GM21619 (cell line): ENCODE measurements around the gene C1orf21.

Source experiments
- ATAC-seq: cut with Tn5 transposase; IDR thresholded peaks from one replicate; pipeline ENCODE4 v1.9.1; 2021; ENCODE audit not compliant: unreplicated experiment

Gene C1orf21

DNA sequence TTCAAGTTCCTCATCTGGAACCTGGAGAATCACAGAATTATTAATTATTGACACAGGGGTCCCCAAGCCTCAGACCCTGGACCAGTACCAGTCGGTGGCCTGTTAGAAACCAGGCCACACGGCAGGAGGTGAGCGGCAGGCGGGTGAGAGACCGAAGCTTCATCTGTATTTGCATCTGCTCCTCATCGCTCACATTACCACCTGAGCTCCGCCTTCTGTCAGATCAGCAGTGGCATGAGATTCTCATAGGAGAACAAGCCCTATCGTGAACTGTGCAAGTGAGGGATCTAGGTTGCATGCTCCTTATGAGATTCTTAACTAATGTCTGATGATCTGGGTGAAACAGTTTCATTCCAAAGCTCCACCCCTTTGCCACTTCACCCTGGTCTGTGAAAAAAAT is 125.9 kb downstream of the C1orf21 start:
- ATAC-seq, result no peak

DNA sequence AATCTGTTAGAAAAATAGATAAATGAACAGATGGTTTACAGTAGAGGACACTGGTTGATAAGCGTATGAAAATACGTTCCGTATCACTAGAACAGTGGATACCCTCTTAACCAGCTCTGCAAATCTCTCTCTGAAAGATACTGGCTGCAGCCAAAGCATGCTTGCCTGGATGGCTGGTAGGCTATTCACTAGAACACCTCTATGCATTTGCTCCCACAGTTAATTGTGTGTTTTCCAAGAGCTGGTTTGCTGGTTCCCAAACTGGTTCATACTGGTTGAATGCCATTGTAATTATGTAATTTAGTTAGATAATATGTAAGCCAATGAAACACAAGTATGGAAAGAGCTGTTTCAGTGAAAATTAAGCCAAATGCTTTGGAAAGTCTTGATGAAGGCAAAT is 126.6 kb downstream of the C1orf21 start:
- no peak for ATAC-seq

DNA sequence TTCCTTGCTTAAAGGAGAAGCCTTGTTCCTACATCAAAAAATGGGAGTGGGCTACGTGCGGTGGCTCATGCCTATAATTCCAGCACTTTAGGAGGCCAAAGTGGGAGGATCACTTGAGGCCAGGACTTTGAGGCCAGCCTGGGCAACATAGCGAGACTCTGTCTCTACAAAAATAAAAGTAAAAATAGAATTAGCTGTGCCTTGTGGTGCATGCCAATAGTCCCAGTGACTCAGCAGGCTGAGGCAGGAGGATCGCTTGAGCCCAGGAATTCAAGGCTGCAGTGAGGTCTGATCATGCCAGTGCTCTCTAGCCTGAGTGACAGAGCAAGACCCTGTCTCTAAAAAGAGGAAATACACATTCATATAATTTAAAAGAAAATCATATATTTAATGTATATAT is 127.1 kb downstream of the C1orf21 start:
- ATAC-seq, result no peak

DNA sequence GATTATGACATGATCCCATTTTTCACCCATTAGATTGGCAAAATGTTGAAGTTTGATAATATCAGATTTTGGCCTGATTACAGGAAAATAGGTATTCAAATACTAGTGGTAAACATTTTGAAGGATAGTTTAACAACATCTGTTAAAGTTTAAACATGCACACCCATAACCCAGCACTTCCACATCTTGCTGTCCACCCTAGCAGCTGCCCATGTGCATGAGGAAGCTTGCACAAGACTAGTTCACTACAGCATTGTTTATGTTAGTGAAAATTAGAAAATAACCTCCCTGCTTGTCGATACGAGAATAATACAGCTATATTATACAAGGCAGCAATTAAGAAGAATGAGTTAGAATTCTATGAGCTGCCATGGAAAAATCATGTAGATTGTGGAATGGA is 127.6 kb downstream of the C1orf21 start:
- ATAC-seq, result no peak

DNA sequence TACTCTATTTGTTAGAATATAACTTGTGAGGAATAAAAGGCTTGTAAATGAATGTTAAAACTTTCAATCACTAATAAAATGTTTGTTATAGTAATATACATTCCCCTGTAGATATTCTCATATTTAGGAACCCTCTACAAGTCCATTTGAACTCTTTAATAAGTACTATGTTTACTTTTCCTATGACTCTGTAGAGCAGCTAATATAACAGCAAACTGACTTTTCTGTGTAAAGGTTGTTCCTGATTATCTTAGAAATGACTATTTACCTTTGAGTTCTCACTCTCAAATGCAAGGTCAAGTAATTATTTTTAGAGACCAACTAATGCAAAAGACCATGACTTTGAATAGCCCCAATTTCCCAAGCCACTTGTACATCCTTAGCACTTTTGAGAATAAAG is 130.3 kb downstream of the C1orf21 start:
- no peak for ATAC-seq

DNA sequence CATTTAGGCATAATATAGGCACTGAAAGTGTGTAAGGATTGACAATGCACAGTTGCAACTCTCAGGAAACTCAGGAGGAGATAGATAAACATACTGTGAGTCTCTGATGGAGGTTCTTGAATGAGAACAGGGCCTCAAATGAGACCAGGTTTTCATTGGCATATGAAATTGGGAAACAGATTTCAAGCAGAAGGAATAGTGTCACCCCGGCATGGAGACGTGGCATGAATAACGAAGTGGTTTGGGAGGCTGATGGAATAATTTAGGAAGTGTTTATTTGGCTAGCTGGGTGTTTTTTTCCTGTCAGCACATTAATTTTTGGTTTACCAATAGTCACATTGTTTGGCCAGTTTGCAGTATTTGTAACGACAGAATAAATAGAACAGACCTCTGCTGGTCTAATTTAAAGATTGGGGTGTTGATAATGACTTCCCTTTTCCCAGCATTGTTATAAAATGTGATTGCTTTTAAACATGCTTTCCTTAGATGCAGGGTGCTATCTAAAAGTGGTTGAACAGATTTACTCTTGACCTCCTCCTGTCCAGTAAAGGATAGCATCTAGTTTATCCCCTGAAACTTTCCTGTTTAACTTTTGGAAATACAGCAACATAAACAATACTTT is 132.0 kb downstream of the C1orf21 start:
- no peak for ATAC-seq

DNA sequence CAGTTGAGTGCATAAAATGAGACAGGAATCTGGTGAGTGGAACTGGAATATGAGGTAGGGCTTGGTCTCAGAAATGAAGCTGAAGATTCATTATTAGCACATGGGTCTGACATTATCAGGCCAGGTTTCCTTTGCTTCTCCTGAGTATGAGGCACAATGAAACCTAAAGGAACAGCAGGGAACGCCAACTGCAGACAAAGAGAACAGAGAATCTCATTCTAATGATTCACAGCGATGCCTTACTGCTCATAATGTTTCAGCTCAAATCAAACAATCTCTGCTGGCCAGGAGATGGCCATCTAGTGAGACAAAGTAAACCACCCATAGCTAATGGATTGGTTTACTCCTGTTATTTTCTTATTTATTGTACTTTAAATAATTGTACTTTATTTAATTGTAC is 133.5 kb downstream of the C1orf21 start:
- no peak for ATAC-seq

DNA sequence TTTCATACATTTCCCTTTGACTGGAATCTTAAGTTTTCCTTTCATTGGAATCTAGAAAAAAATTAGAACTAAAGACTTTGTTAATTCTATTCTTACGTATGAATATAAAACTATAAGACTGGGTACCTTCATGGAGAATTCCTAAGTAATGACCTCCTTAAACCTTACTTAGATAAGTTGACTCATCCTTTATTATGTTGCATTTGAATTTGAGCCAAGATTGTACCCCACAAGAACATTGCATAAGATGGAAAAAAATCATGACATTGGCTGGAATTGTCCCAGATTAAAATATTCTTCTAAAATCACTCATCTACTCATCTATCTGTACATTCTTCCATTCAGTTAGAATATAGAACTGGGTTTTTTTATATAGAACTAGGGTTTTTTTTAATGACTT is 137.4 kb downstream of the C1orf21 start:
- no peak for ATAC-seq

DNA sequence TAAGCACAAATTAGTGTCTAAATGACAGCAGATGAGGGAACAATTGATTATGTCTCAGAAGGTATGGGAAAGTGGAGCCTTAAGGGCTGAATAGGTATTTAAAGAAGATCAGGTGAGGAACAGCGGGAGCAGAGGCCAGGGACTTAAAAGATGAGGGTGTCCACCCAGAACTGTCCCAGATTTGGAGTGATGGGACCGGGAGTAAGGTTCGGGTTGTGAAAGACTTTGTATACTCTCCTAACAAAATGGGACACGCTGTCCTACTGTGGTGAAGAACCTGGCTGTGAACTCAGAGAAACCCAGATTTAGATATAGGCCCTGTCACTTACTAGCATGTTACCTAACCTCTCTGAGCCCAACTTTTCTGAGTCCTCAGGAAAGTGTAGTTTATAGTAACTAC is 140.6 kb downstream of the C1orf21 start:
- ATAC-seq, result no peak

DNA sequence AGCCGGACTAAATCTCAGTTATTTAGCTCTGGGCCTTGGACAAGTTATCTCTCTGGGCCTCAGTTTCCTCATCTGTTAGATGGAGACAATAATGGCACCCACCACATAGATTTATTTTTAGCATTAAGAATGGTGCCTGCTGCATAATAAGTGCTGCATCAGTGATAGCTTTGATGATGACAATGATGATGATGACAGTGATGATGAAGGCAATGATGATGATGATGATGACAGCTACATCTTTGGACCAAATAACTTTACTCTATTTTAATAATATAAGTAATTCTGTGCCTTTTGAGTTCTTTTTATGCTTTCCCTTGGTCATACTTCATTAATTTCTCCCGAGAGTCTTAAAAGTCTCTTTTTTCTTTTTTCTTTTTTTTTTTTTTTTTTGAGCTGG is 143.4 kb downstream of the C1orf21 start:
- ATAC-seq, result no peak

DNA sequence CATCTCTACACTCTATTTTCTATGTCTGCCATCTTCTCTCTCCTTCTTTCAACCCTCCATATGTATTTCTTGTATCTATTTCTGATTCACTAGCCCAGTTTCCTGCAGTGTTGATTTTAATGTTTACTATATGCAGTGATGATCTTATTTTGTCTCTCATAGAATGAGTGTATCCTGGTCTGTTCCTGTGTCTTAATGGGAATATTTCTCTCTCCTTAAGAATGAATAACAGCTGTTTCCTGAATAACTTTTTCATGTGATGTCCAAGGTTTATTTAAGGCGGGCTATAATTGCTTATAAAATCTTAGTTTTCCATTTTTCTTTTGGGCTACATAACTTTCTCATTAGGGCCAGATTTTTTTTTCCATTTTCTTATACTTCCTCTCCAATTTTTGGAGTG is 144.5 kb downstream of the C1orf21 start:
- no peak for ATAC-seq

DNA sequence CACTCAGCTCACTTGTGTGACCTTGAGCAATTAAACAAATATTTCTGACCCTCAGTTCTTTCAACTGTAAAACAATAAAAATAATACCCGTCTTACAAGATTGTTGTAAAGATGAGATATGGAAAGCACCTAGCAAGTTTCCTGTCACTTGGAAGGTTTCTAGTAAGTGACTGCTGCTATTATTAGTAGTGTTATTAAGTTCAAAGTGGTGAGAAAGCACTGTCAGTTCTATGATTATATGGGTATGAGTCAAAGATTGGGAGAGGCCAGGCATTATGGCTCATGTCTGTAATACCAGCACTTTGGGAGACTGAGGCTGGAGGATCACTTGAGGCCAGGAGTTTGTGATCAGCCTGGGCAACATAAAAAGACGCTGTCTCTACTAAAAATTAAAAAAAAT is 145.4 kb downstream of the C1orf21 start:
- ATAC-seq, result no peak

DNA sequence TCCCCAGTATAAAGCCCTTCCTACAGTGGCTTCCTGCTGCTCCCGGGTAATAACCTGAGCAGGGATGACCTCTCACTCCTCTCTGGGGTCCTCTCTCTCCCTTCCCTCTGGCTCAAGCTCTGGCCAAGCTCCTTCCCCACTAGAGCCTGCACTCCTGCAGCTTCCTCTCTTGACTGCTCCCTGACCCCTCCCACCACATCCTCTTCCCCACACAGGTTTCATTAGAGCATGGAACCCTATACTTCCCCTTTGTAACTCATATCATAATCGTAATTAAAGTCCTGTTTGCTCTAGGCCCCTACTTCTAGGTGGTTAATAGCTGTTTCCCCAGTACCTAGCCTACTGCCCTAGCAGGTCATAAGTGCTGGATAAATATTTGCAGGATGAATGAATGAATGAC is 146.2 kb downstream of the C1orf21 start:
- ATAC-seq, result no peak

DNA sequence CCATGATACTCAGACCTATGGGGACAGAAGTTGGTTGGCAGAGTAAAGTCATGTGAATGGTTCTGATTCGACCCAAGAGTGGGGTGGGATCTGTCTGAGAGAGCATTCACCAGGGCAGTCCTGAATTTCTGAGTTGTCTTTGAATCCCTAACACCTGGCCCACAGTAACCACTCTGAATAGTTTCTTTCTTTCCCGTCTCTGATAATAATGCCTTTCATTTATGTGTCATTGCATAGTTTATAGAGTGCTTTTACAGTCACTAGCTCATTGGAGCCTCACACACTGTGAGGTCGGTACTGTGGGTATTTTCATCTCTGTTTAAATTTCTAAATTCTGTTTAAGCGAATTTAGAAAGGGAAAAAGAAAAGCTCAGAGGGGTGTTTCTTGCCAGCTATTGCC is 147.1 kb downstream of the C1orf21 start:
- ATAC-seq, result no peak

DNA sequence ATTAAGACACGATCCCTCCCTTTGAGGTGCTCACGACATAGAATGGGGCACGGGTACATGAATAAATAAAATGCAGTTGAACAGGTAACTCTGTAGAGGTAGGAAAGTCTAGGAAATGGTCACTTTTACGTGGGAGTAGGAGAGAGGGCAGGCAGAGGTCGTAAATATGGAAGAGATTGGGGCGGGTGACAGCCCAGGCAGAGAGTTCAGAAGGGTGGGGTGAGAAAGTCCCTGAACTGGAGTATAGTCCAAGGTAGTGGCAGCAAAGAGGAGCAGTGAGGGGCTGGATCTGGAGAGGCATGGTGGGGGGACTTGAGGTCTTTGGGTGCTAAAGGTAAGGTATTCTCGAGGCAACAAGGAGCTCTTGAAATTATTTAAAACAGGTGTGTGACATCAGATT is 147.9 kb downstream of the C1orf21 start:
- ATAC-seq, result no peak

DNA sequence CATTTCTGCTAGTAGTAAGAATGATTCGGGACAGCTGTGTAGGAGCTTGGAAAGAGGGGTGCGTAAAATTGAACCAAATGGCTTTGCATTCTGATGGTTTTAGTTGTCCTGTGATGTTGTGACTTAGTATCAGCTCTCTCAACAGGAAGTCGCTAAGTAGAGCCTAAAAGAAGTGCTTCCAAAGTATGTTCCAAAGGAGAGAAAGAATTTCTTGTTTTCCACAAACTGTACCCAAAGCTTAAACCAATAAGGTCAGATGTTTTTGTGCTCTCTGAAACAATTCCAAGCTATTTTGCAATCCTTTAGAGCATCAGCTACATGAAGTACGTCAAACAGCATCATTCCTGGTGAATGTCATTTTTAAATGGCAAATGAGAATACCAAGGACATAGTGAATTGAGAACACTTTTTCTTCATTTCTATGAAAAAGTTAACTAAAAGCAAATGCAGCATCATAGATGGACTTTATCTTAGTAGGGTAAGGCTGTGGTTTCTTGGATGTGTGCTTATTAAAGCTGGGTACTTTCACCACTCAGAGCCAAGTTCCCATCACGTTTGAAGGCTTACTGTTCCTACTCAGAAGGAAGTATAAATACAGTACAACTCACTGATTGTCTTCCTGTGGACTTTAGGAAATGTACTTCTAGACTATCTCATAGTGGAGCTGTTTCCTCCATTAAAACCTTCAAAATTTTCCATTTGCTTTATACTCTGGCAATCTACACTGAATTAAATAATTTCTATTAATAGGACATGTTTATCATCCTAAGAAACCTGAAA is 148.6 kb downstream of the C1orf21 start:
- no peak for ATAC-seq

DNA sequence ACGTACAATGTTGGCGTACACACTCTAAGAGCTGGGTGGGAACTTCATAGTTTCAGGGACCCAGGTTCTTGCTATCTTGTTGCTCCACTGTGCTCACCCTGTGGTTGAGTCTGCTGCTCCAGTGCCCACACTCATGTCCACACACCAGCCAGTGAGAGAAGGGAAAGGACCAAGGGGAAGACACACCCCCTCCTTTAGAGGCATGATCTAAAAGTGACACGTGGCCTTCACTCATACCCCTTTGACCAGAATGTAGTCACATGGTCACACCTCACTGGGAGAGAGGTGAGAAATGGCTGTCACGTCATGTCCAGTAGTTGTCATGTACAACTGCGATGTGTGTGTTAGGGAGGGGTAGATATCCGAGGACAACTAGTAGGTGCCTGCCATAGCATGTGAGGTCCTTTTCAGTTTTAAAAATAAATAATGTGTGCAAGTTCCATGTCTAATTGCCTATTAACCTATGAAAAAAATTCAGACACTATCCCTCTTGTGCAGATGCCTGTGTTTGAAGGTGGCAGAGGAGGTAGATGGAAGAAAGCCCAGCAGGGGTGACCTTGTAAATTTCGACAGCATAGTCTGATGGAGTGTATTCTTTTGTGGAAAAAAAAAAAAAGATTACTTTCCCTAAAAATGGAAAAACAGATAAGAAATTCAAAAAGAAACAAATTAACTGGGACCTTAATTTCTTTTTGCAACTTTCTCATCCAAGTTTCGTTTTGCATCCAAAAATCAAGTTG is 149.6 kb downstream of the C1orf21 start:
- ATAC-seq, result no peak

DNA sequence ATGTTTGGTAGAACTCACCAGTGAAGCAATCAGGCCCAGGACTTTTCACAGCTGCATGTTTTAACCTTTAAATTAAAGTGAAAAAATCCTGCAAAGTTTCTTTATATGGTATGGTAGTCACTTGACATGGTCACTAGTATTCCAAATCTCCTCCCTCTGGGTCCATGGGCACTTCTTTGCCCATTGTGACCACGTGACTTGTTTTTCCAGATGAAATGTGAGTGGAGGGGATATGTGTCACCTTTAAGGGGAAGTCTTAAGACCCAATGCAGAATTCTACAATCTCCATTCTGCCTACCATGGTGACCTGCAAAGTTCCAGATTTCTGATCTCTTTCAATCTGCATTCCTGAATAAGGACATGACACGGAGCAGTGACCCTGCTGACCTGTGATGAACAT is 152.8 kb downstream of the C1orf21 start:
- no peak for ATAC-seq

DNA sequence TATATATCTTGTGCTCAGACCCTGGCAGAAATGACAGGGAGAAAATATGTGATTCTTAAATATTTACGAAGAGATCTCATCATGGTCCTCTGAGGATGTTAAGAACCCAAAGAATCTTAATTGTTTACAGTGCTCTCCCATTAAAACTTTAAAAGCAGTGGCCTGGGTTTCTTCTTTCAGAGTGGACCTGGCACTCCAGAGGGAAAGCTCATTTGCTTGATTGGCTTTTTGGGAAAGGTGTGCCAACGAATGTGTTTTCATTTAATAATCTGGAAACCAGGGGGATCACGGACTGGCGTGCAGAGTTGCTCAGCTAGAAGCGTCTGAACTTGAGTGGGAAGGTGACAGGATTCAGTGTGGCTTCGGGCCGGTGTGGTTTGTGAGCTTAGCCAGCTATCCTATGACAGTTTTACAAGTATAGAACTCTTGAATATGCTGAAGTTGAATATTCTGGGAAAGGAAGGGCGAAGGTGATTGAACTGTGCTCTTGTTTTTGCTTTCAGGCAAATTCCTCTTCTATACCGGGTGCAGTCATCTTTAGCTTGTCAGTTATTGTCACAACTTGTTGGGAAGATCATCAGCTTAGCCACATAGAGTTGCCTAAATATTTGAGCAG is 154.8 kb downstream of the C1orf21 start:
- ATAC-seq, result no peak

DNA sequence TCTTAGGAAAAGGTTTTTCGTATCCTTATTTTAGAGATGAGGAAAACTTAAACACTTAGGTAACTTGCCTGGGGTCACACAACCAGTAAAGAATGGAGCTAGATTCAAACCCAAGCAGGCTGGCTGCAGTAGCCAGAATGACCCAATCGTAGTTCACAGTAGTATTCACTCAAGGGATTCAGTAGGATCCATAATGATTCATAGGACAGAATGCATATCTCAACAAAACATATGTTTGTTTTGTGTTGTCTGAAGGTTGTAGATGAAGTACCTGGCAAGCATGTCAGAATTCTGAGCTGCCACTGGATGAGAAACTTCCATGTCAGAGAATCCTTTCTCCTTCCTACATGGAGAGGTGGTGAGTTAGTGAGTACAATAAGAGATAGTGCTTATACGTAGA is 155.5 kb downstream of the C1orf21 start:
- no peak for ATAC-seq

DNA sequence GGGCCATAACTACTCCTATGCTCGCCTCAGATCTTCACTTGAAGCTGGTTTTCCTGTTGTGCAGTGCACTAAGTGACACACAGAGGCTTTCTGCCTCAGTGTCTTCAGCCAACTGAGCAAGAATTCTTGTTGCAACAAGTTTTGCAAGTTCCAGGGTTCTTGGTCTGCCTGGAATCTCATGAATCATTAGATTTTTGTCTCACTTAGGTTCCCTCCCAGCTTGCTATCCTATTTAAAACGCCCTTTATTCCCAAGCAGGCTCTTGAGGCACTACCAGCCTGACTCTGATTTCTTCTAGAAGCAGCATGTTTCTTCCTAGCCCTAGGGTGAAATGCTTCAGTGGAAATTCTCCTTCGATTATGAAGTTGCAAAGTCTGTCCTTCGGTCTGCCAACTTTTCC is 158.8 kb downstream of the C1orf21 start:
- no peak for ATAC-seq

DNA sequence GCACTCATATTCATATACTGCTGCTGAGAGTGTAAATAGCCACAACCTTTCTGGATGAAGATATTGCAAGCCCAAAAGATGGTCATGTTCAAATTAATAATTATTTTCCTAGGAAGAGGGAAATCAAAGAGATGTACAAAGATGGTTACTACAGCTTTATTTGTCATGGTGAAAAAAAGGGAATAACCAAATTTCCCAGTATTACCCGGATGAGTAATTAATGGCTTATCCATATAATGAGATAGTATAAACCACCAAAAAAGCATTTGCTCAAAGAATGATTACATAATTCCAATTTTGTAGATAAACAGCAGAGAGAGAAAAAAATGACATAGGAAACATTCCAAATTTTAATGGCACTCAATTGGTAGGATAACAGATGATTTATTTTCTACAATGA is 165.6 kb downstream of the C1orf21 start:
- no peak for ATAC-seq
